ENCODE results near the gene LMTK2.
A peak's percentile ranks its signal among the peaks of the same experiment; 100 is the strongest.

Gene LMTK2

GRCh38 chr7:98138672-98139071, 32.0 kb downstream of the LMTK2 start:
- no peak for DNase-seq

- no peak for DNase-seq
Measured at GRCh38 chr7:98142658-98143057, 36.0 kb downstream of the LMTK2 start.

- DNase-seq, result no peak
Measured at GRCh38 chr7:98148607-98149006, 41.9 kb downstream of the LMTK2 start.

- no peak for DNase-seq
Measured at GRCh38 chr7:98149116-98149692, 42.5 kb downstream of the LMTK2 start.

GRCh38 chr7:98151884-98152283, 45.2 kb downstream of the LMTK2 start:
- no peak for DNase-seq

- DNase-seq, result no peak
Measured at GRCh38 chr7:98156700-98157099, 50.0 kb downstream of the LMTK2 start.

GRCh38 chr7:98157761-98158160, 51.1 kb downstream of the LMTK2 start:
- DNase-seq, result no peak

GRCh38 chr7:98162758-98163157, 56.1 kb downstream of the LMTK2 start:
- DNase-seq, result no peak

GRCh38 chr7:98163269-98163668, 56.6 kb downstream of the LMTK2 start:
- DNase-seq, result no peak

- DNase-seq, result no peak
Measured at GRCh38 chr7:98163704-98164494, 57.2 kb downstream of the LMTK2 start.

- DNase-seq, result peak in 5 of 6 experiments; percentile 20 to 49 (median 38)
Measured at GRCh38 chr7:98165827-98166667, 59.4 kb downstream of the LMTK2 start.

- no peak for DNase-seq
Measured at GRCh38 chr7:98166668-98166970, 60.0 kb downstream of the LMTK2 start.

- no peak for DNase-seq
Measured at GRCh38 chr7:98167653-98168052, 61.0 kb downstream of the LMTK2 start.

GRCh38 chr7:98168181-98168903, 61.7 kb downstream of the LMTK2 start:
- peak in 5 of 6 experiments; percentile 17 to 52 (median 32) for DNase-seq

GRCh38 chr7:98168904-98169621, 62.4 kb downstream of the LMTK2 start:
- DNase-seq, result no peak

GRCh38 chr7:98170966-98171365, 64.3 kb downstream of the LMTK2 start:
- no peak for DNase-seq

- no peak for DNase-seq
Measured at GRCh38 chr7:98171449-98171848, 64.8 kb downstream of the LMTK2 start.

- no peak for DNase-seq
Measured at GRCh38 chr7:98174334-98175259, 67.9 kb downstream of the LMTK2 start.

- no peak for DNase-seq
Measured at GRCh38 chr7:98175260-98175940, 68.7 kb downstream of the LMTK2 start.

GRCh38 chr7:98177553-98177952, 70.9 kb downstream of the LMTK2 start:
- DNase-seq, result no peak

- no peak for DNase-seq
Measured at GRCh38 chr7:98178321-98178720, 71.7 kb downstream of the LMTK2 start.

All from stimulated activated naive CD4-positive, alpha-beta T cell (primary cell).